Brain microvascular endothelial cell (primary cell): Measurements from ENCODE around the gene DAP.

ENCODE experiments used
- DNase-seq: peaks from one replicate; pipeline ENCODE4 v3.0.0-alpha.2; 2020
- H3K27ac ChIP-seq: fragments of 250-450 bp; sonication (Bioruptor Pico); 2 replicates; pipeline ENCODE4 v1.5.1; 2020; ENCODE audit warnings: mild to moderate bottlenecking, moderate library complexity
- H3K27me3 ChIP-seq: fragments of 250-450 bp; sonication (Bioruptor Pico); replicated peaks from 2 replicates; pipeline ENCODE4 v1.5.1; 2020; ENCODE audit warnings: mild to moderate bottlenecking
- H3K36me3 ChIP-seq: fragments of 250-450 bp; sonication (Bioruptor Pico); replicated peaks from 2 replicates; pipeline ENCODE4 v1.5.1; 2020; ENCODE audit warnings: mild to moderate bottlenecking
- H3K4me3 ChIP-seq: 2 replicates; pipeline ENCODE4 v1.5.1; 2011; ENCODE audit warnings: low read depth, mild to moderate bottlenecking, control low read depth, low read length, moderate library complexity
- CTCF ChIP-seq: IDR thresholded peaks from 2 replicates; pipeline ENCODE4 v1.5.1; 2011; ENCODE audit warnings: low read depth, mild to moderate bottlenecking, moderate library complexity, low read length, control low read depth, inconsistent platforms; ENCODE audit errors: missing control alignments
- in situ Hi-C: cut with HindIII; loops from 2 replicates; pipeline ENCODE4 v1.10.0; 2017; ENCODE audit warnings: low sequenced_read_pairs, low pct_ligation_motif_present

Gene DAP

GRCh38 chr5:10674582-10674981 lies 86.5 kb downstream of the DAP start:
- no peak overlapping the region for H3K4me3 ChIP-seq
- TF ChIP-seq CTCF = no peak
- peaks cover 20% of the 10 kb centered on the region for H3K36me3 ChIP-seq
- H3K27ac ChIP-seq = no peak overlapping the region
- no peak for DNase-seq
- H3K27me3 ChIP-seq = no peaks in the 10 kb centered on the region
- in situ Hi-C loops = no loop called here

- in situ Hi-C loops = no loop called here
- DNase-seq = no peak
Measured at GRCh38 chr5:10674096-10674495, 86.9 kb downstream of the DAP start.

GRCh38 chr5:10673407-10673806 lies 87.6 kb downstream of the DAP start:
- no peak for DNase-seq
- in situ Hi-C loops = no loop called here
- H3K27ac ChIP-seq = no peak overlapping the region
- no peaks in the 10 kb centered on the region for H3K27me3 ChIP-seq
- H3K36me3 ChIP-seq = peaks cover 14% of the 10 kb centered on the region
- H3K4me3 ChIP-seq = no peak overlapping the region
- no peak for TF ChIP-seq CTCF

More at GRCh38 chr5:10674096-10674495, 86.9 kb downstream of the DAP start:
- Histone ChIP-seq H3K4me3 (no peak overlapping the region), H3K36me3 (peaks cover 16% of the 10 kb centered on the region), H3K27me3 (no peaks in the 10 kb centered on the region), H3K27ac (no peak overlapping the region)
- no peak for TF ChIP-seq CTCF

- Histone ChIP-seq H3K27ac (no peak overlapping the region), H3K4me3 (no peak overlapping the region), H3K36me3 (peaks cover 10% of the 10 kb centered on the region), H3K27me3 (no peaks in the 10 kb centered on the region)
- DNase-seq = no peak
- TF ChIP-seq CTCF = no peak
- in situ Hi-C loops = no loop called here
Measured at GRCh38 chr5:10673017-10673389, 88.0 kb downstream of the DAP start.

- in situ Hi-C loops = no loop called here
- Histone ChIP-seq H3K27me3 (no peaks in the 10 kb centered on the region), H3K27ac (no peak overlapping the region), H3K36me3 (peaks cover 4% of the 10 kb centered on the region), H3K4me3 (no peak overlapping the region)
- TF ChIP-seq CTCF = no peak
- no peak for DNase-seq
Measured at GRCh38 chr5:10672146-10673016, 88.7 kb downstream of the DAP start.
